Epithelial cell of esophagus (primary cell): ENCODE results near the gene FBXW5.
A peak's percentile ranks its signal among the peaks of the same experiment; 100 is the strongest.

ENCODE experiments used
- DNase-seq: peaks from one replicate; pipeline ENCODE4 v3.0.0; 2010; ENCODE audit warnings: low read depth
- H3K4me3 ChIP-seq: 2 replicates; pipeline ENCODE4 v1.5.1; 2011; ENCODE audit warnings: mild to moderate bottlenecking, low read length, control low read depth
- TF ChIP-seq, protein P1 (sequence below): IDR thresholded peaks from 2 replicates; pipeline ENCODE4 v1.5.1; 2011; ENCODE audit warnings: low read depth, mild to moderate bottlenecking, low read length, control low read depth, inconsistent platforms; ENCODE audit not compliant: insufficient read depth; ENCODE audit errors: missing control alignments

The FBXW5 gene

GRCh38 chr9:136901516-136902258 lies 42.9 kb downstream of the FBXW5 start:
- DNase-seq = peak; percentile 93
- H3K4me3 ChIP-seq = no peak overlapping the region
- TF ChIP-seq, protein P1, sequence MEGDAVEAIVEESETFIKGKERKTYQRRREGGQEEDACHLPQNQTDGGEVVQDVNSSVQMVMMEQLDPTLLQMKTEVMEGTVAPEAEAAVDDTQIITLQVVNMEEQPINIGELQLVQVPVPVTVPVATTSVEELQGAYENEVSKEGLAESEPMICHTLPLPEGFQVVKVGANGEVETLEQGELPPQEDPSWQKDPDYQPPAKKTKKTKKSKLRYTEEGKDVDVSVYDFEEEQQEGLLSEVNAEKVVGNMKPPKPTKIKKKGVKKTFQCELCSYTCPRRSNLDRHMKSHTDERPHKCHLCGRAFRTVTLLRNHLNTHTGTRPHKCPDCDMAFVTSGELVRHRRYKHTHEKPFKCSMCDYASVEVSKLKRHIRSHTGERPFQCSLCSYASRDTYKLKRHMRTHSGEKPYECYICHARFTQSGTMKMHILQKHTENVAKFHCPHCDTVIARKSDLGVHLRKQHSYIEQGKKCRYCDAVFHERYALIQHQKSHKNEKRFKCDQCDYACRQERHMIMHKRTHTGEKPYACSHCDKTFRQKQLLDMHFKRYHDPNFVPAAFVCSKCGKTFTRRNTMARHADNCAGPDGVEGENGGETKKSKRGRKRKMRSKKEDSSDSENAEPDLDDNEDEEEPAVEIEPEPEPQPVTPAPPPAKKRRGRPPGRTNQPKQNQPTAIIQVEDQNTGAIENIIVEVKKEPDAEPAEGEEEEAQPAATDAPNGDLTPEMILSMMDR = no peak

- TF ChIP-seq, protein P1 = no peak
- DNase-seq = peak; percentile 71
These were observed 43.5 kb downstream of the FBXW5 start for GRCh38 chr9:136900988-136901515.

GRCh38 chr9:136900556-136900955 lies 44.0 kb downstream of the FBXW5 start:
- no peak overlapping the region for H3K4me3 ChIP-seq
- no peak for DNase-seq
- TF ChIP-seq, protein P1 = no peak

More at GRCh38 chr9:136900988-136901515, 43.5 kb downstream of the FBXW5 start:
- H3K4me3 ChIP-seq = no peak overlapping the region

DNA sequence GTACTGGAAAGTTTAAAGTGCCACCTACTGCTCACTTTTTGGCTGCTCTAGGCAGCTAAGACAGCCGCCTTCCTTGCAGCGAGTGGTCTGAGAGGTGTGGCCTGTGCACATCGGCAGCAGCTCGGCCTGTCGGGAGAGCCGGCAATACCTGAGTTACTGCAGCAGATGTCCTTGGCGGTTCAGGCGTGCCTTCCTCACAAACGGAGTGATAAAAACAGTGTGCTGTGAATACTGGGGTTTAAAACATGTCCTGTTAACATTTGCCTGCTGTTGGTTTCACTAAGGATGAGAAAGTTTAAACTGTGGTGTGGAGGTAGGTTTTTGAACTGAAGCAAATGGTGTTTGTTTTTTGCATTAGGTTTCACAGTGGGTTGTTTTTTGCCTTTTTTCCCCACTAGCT lies 45.3 kb downstream of the FBXW5 start:
- no peak overlapping the region for H3K4me3 ChIP-seq
- peak; percentile 15 for DNase-seq
- TF ChIP-seq, protein P1 = no peak

GRCh38 chr9:136898483-136899100 lies 45.9 kb downstream of the FBXW5 start:
- TF ChIP-seq, protein P1 = no peak
- no peak for DNase-seq

GRCh38 chr9:136896027-136896426 lies 48.5 kb downstream of the FBXW5 start:
- TF ChIP-seq, protein P1 = no peak
- no peak overlapping the region for H3K4me3 ChIP-seq
- no peak for DNase-seq

More at GRCh38 chr9:136898483-136899100, 45.9 kb downstream of the FBXW5 start:
- H3K4me3 ChIP-seq = no peak overlapping the region
